Measurements from ENCODE around the gene COBL. TPM values are rescaled to one million over a fixed set of nuclear protein-coding genes. Genes with fewer than 3 reads are reported as not detected.
A peak's percentile ranks its signal among the peaks of the same experiment; 100 is the strongest.

COBL gene
- total and polyA plus RNA-seq, 2 of the 8 experiments (the other 6 are each of a cell fraction or from before 2014, with no cell fraction given): 13.8 to 40.4 TPM

DNA sequence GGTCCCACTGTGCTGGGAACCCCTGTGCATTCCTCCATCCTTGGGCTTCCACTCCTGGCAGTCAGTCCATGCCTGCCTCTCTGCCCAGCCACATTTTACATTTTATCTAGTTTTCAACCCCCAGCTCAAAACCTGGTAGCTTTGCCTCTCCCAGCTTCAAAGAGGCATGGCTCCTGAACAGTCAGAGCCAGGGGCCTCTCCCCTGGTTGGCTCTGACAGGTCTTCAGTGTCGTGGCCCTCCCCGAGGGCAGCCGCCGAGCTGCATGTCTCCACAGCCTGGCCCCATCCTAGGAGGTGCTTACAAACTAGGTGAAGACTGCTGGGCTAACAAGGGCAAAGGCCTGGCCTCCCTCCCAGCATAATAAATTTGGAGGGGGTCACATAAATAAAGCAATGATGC, 14.8 kb downstream of the COBL start:
- no peak overlapping the region for H3K4me2 ChIP-seq (ENCODE audit: insufficient read depth in 1 of 2, low read depth in 2 of 2, low read length in 2 of 2)
- H3K18ac ChIP-seq (ENCODE audit: extremely low read depth, low read length): peak overlapping the region; percentile 51; the same call in 1 of the 2 replicates
- CTCF ChIA-PET (ENCODE audit: partially characterized antibody): interaction anchor here (0.6 to 1.7 kb wide), 5 partner anchors 25 to 139 kb away, joined by 3 to 5 read pairs (median 3); no protein-coding TSS in a partner anchor
- no peak overlapping the region for H3K23ac ChIP-seq (ENCODE audit: insufficient read length)
- no peak overlapping the region for H2BK120ac ChIP-seq (replicated peaks; ENCODE audit: low read depth, low read length)
- no peaks in the 10 kb centered on the region for H3K36me3 ChIP-seq (ENCODE audit: control insufficient read depth in 2 of 4, insufficient read depth in 4 of 4, low read length in 3 of 4)
- no peaks in the 10 kb centered on the region for H3K27me3 ChIP-seq (replicated peaks in 1 of 4; ENCODE audit: control insufficient read depth in 3 of 4, extremely low read depth in 1 of 4, insufficient read depth in 3 of 4, low read length in 3 of 4)
- H2BK12ac ChIP-seq (ENCODE audit: low read depth, low read length): no peak overlapping the region; the same call in 1 of the 2 replicates
- H4K91ac ChIP-seq (replicated peaks; ENCODE audit: insufficient read length, low read length): no peak overlapping the region
- no peak overlapping the region for H3K27ac ChIP-seq (ENCODE audit: low read depth, low read length)
- H3K4ac ChIP-seq (replicated peaks; ENCODE audit: insufficient read length, low read depth, low read length): no peak overlapping the region
- H3K79me2 ChIP-seq (ENCODE audit: control insufficient read depth in 1 of 2, insufficient read depth in 2 of 2, low read length in 2 of 2): peaks cover 6 to 90% of the 10 kb centered on the region in 2 experiments; a peak in 3 of 4 replicates
- POLR2A ChIA-PET (ENCODE audit: partially characterized antibody): interaction anchor here (0.7 to 0.8 kb wide), 2 partner anchors 24 to 610 kb away, joined by 3 read pairs; no protein-coding TSS in a partner anchor
- no peak overlapping the region; the same call in 1 of the 2 replicates for H4K8ac ChIP-seq (ENCODE audit: extremely low read depth, insufficient read depth, low read length)
- FAIRE-seq: no peak
- no peak overlapping the region for H3K9ac ChIP-seq (replicated peaks in 1 of 4; ENCODE audit: extremely low read depth in 1 of 4, low read depth in 3 of 4, low read length in 3 of 4)
- H3K4me3 ChIP-seq (ENCODE audit: extremely low read depth in 1 of 4, insufficient read depth in 2 of 4, low read depth in 3 of 4, low read length in 4 of 4): no peak overlapping the region
- DNase-seq (ENCODE audit: low read depth in 1 of 2, low spot score in 2 of 2): no peak
- peaks cover 0 to 11% (median 6%) of the 10 kb centered on the region in 4 experiments; a peak in 5 of 7 replicates for H3K4me1 ChIP-seq (replicated peaks in 1 of 4; ENCODE audit: control insufficient read depth in 3 of 4, insufficient read depth in 4 of 4, low read length in 3 of 4)
- H4K5ac ChIP-seq (ENCODE audit: insufficient read length, low read depth, low read length): no peak overlapping the region
- peaks cover 4% of the 10 kb centered on the region; the same call in 1 of the 2 replicates for H3K79me1 ChIP-seq (ENCODE audit: low read depth, low read length)
- no peak overlapping the region for H3K56ac ChIP-seq (replicated peaks; ENCODE audit: insufficient read length, low read depth, low read length)
- no peak overlapping the region for H3K14ac ChIP-seq (ENCODE audit: insufficient read length)
- 0 out of 2 replicates have a peak overlapping the region, but pooled peaks have one; percentile 32 for H2BK20ac ChIP-seq (ENCODE audit: low read length)
- no peaks in the 10 kb centered on the region for H3K9me3 ChIP-seq (ENCODE audit: insufficient read depth in 2 of 2, low read depth in 1 of 2, low read length in 1 of 2)
- H2AFZ ChIP-seq (ENCODE audit: low read length): no peak overlapping the region
- H4K20me1 ChIP-seq (replicated peaks in 1 of 2; ENCODE audit: control insufficient read depth in 1 of 2, insufficient read depth in 2 of 2, low read length in 2 of 2): peaks cover 0 to 4% of the 10 kb centered on the region in 2 experiments
- no peaks in the 10 kb centered on the region for H3K23me2 ChIP-seq (ENCODE audit: low read depth, low read length)
- no peak overlapping the region for H2BK5ac ChIP-seq (ENCODE audit: low read depth, low read length)
- no peak overlapping the region for H2AK5ac ChIP-seq (ENCODE audit: low read depth, low read length)
- H2BK15ac ChIP-seq (ENCODE audit: low read length): no peak overlapping the region
- WGBS, 2 experiments (ENCODE audit: extremely low coverage in 1 of 2, insufficient coverage in 1 of 2, insufficient read length in 1 of 2, insufficient replicate concordance in 2 of 2, low coverage in 1 of 2, low lambda C conversion rate in 2 of 2, missing lambda C conversion rate in 1 of 2): 100% methylated on average over 4 of the region's 4 CpGs; no CpG with 5 or more reads in 1 of the 2 experiments
- TF ChIP-seq TEAD4 (IDR thresholded peaks at IDR 0.05; ENCODE audit: low read depth, low read length): no peak
- no peak for TF ChIP-seq PHF8 (conservative IDR thresholded peaks at IDR 0.05; ENCODE audit: low read depth, low read length)
- TF ChIP-seq YY1 (IDR thresholded peaks at IDR 0.05; ENCODE audit: low read depth, low read length): no peak
- no peak for TF ChIP-seq SRF (IDR thresholded peaks at IDR 0.05; ENCODE audit: low read depth, low read length)
- no peak for TF ChIP-seq KDM5A (IDR thresholded peaks at IDR 0.05; ENCODE audit: low read length)
- no peak for TF ChIP-seq KDM1A (IDR thresholded peaks at IDR 0.05; ENCODE audit: borderline replicate concordance, low read length)
- no peak for TF ChIP-seq TAF1 (IDR thresholded peaks at IDR 0.05; ENCODE audit: low read depth, low read length)
- TF ChIP-seq KDM4A (IDR thresholded peaks at IDR 0.05; ENCODE audit: low read depth, low read length, severe bottlenecking): no peak
- no peak for TF ChIP-seq GTF2F1 (IDR thresholded peaks at IDR 0.05; ENCODE audit: borderline replicate concordance, low read depth, low read length)
- no peak for TF ChIP-seq BCL11A (IDR thresholded peaks at IDR 0.05; ENCODE audit: low read depth in 2 of 2, low read length in 2 of 2)
- no peak for TF ChIP-seq SP4 (IDR thresholded peaks at IDR 0.05; ENCODE audit: low read length)
- TF ChIP-seq SP1 (IDR thresholded peaks at IDR 0.05; ENCODE audit: low read depth, low read length): no peak
- TF ChIP-seq EGR1 (IDR thresholded peaks at IDR 0.05; ENCODE audit: borderline replicate concordance, low read depth, low read length): no peak
- TF ChIP-seq SAP30 (IDR thresholded peaks at IDR 0.05; ENCODE audit: insufficient read depth, insufficient replicate concordance, low read length): no peak
- TF ChIP-seq NANOG (IDR thresholded peaks at IDR 0.05; ENCODE audit: insufficient read depth, low read depth, low read length, poor library complexity, severe bottlenecking): no peak
